AG10803 (cell line): ENCODE results near the gene THBD.

Experiments
- DNase-seq: peaks from one replicate; pipeline ENCODE4 v3.0.0; 2010; ENCODE audit warnings: low read depth
- H3K4me3 ChIP-seq: 2 replicates; pipeline ENCODE4 v1.5.1; 2011; ENCODE audit warnings: mild to moderate bottlenecking, low read length, control low read depth
- CTCF ChIP-seq: conservative IDR thresholded peaks from 2 replicates; pipeline ENCODE4 v1.5.1; 2011; ENCODE audit warnings: mild to moderate bottlenecking, low read length, control low read depth, inconsistent platforms

Gene THBD

GRCh38 chr20:23049201-23050075, at the start of gene THBD:
Gene THBD, minus strand, starts transcription at chr20:23049672. Its CDS starts 168 bp downstream, at chr20:23049504.
- TF ChIP-seq CTCF: no peak
- H3K4me3 ChIP-seq: peak within 1 kb of the TSS; percentile 60
- peak; percentile 50 for DNase-seq

- no peak overlapping the region for H3K4me3 ChIP-seq
- TF ChIP-seq CTCF: no peak
- no peak for DNase-seq
Observed at GRCh38 chr20:23097636-23098580, 48.4 kb upstream of the THBD start.

- DNase-seq: no peak
- TF ChIP-seq CTCF: no peak
- H3K4me3 ChIP-seq: no peak overlapping the region
Observed at GRCh38 chr20:23096986-23097520, 47.6 kb upstream of the THBD start.

- H3K4me3 ChIP-seq: no peak overlapping the region
- no peak for DNase-seq
- TF ChIP-seq CTCF: no peak
Observed at GRCh38 chr20:23096097-23096496, 46.6 kb upstream of the THBD start.

GRCh38 chr20:23095499-23095898, 46.0 kb upstream of the THBD start:
- H3K4me3 ChIP-seq: no peak overlapping the region
- no peak for DNase-seq
- no peak for TF ChIP-seq CTCF

GRCh38 chr20:23094927-23095326, 45.5 kb upstream of the THBD start:
- no peak for DNase-seq
- no peak for TF ChIP-seq CTCF
- no peak overlapping the region for H3K4me3 ChIP-seq
